ENCODE measurements around the gene CALHM2. TPM values are rescaled to one million over a fixed set of nuclear protein-coding genes. Genes with fewer than 3 reads are reported as not detected.

The CALHM2 gene
- polyA plus RNA-seq, 2 of the 4 experiments (the other 2 are of a cell fraction), result 2.5 to 2.6 TPM

- Histone ChIP-seq H3K4me3 (no peak overlapping the region), H3K9me3 (no peaks in the 10 kb centered on the region), H3K4me2 (no peak overlapping the region), H3K27ac (no peak overlapping the region), H3K4me1 (no peaks in the 10 kb centered on the region)
- FAIRE-seq (no peak), ATAC-seq (peak; percentile 78 to 85; a peak in 4 of 6 replicates), DNase-seq (ENCODE audit: low read depth in 1 of 2, low spot score in 1 of 2) (peak; percentile 44 to 70)
- 54% methylated on average over 8 of the region's 8 CpGs for WGBS (ENCODE audit: missing lambda C conversion rate)
- TF ChIP-seq E2F6 (IDR thresholded peaks at IDR 0.05; ENCODE audit: borderline replicate concordance, low read depth) (no peak), HOXB5 (CRISPR knock-in tag; IDR thresholded peaks at IDR 0.05) (no peak), SMC3 (IDR thresholded peaks at IDR 0.05) (peak; percentile 67), POLR2A (IDR thresholded peaks at IDR 0.05; ENCODE audit: low read length) (no peak), CHD4 (IDR thresholded peaks at IDR 0.05; ENCODE audit: borderline replicate concordance) (no peak), RAD21 (conservative IDR thresholded peaks at IDR 0.05 in 1 of 2, IDR thresholded peaks at IDR 0.05 in 1 of 2) (peak; percentile 64 to 70), CTCF (IDR thresholded peaks at IDR 0.05) (peak; percentile 74), BHLHE40 (IDR thresholded peaks at IDR 0.05; ENCODE audit: low read depth, low read length) (no peak), NFE2L2 (conservative IDR thresholded peaks at IDR 0.05; ENCODE audit: low read length) (no peak)
- ChIA-PET POLR2A (no interaction called here), CTCF (interaction anchor here (0.7 to 5.5 kb wide), 55 partner anchors 9 to 273 kb away, joined by 3 to 37 read pairs (median 4); partner anchors contain the start of genes ATP5MK, CALHM1, CALHM3 and NEURL1)
These were observed 35.6 kb downstream of the CALHM2 start for GRCh38 chr10:103416436-103417147.

- TF ChIP-seq KDM1A (IDR thresholded peaks at IDR 0.05; ENCODE audit: low read depth), result no peak
- no peak for TF ChIP-seq ZNF302 (CRISPR knock-in tag; IDR thresholded peaks at IDR 0.05)
- TF ChIP-seq FOXS1 (CRISPR knock-in tag; IDR thresholded peaks at IDR 0.05), result no peak
- TF ChIP-seq E2F6 (IDR thresholded peaks at IDR 0.05; ENCODE audit: borderline replicate concordance, low read depth), result no peak
- no peak for TF ChIP-seq NR3C1 (IDR thresholded peaks at IDR 0.05)
- no peak for TF ChIP-seq MAFK (IDR thresholded peaks at IDR 0.05; ENCODE audit: partially characterized antibody)
- TF ChIP-seq TP53 (CRISPR knock-in tag; IDR thresholded peaks at IDR 0.05), result no peak
- no peak for TF ChIP-seq PBX3 (IDR thresholded peaks at IDR 0.05)
- no peak for TF ChIP-seq HOXA7 (CRISPR knock-in tag; IDR thresholded peaks at IDR 0.05)
- no peak for TF ChIP-seq NPAS2 (CRISPR knock-in tag; IDR thresholded peaks at IDR 0.05; ENCODE audit: borderline replicate concordance)
- no peak for TF ChIP-seq MYC (IDR thresholded peaks at IDR 0.05; ENCODE audit: borderline replicate concordance, low read length)
- TF ChIP-seq FOSB (CRISPR knock-in tag; IDR thresholded peaks at IDR 0.05), result no peak
- TF ChIP-seq CEBPB (IDR thresholded peaks at IDR 0.05), result no peak
- no peak for TF ChIP-seq RAD21 (conservative IDR thresholded peaks at IDR 0.05 in 1 of 2, IDR thresholded peaks at IDR 0.05 in 1 of 2)
- TF ChIP-seq ZSCAN20 (CRISPR knock-in tag; IDR thresholded peaks at IDR 0.05), result no peak
- no peak for TF ChIP-seq HOXB5 (CRISPR knock-in tag; IDR thresholded peaks at IDR 0.05)
- no peak for TF ChIP-seq CBX8 (IDR thresholded peaks at IDR 0.05)
- TF ChIP-seq HES2 (IDR thresholded peaks at IDR 0.05), result no peak
- no peak for TF ChIP-seq PHF8 (IDR thresholded peaks at IDR 0.05; ENCODE audit: borderline replicate concordance, low read depth)
- no peak for TF ChIP-seq ESRRA (IDR thresholded peaks at IDR 0.05; ENCODE audit: borderline replicate concordance, low read length)
- DNase-seq (ENCODE audit: low read depth in 1 of 2, low spot score in 1 of 2) (no peak), ATAC-seq (no peak), FAIRE-seq (no peak)
- Histone ChIP-seq H3K4me3 (no peak overlapping the region), H3K27ac (no peak overlapping the region), H3K9me3 (no peaks in the 10 kb centered on the region), H3K4me1 (no peaks in the 10 kb centered on the region), H3K4me2 (no peak overlapping the region)
- 85% methylated on average over 8 of the region's 8 CpGs for WGBS (ENCODE audit: missing lambda C conversion rate)
- POLR2A ChIA-PET, result no interaction called here
- CTCF ChIA-PET, result interaction anchor here (1.0 to 4.8 kb wide), 26 partner anchors 8 to 198 kb away, joined by 3 to 37 read pairs (median 5); partner anchors contain the start of genes ATP5MK and PDCD11
These were observed 36.6 kb downstream of the CALHM2 start for GRCh38 chr10:103415581-103415980.
